ENCODE data around the gene KPNA2.
"Not testable (repeated sequence)": the region's sequence is repeated elsewhere in the genome, so short reads cannot be mapped to it uniquely, and the experiment has no call there.

Gene KPNA2

DNA sequence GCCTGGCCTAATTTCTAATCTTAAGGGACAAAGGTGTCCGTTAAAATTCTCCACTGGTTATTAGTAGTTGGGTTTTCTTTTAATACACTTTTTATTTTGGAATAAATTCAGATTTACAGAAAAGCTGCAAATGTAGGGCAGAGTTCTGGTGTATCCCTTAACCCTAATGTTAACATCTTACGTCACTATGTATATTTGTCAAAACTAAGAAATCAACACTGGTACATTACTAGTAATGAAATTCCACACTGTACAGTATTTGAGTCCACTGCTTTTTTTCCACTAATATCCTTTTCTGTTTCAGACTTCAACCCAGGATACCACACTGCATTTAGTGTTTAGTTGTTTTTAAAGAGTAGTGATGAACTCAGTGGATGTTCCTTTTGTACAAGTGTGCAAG is 18.7 kb upstream of the KPNA2 start:
- no peaks in the 10 kb centered on the region for H3K9me3 ChIP-seq
- intact Hi-C loops (cut with DNase I; ENCODE audit: low total_unique reads), result no loop called here
- no peak for DNase-seq
- H3K27ac ChIP-seq, result no peak overlapping the region
- H3K4me1 ChIP-seq, result peaks cover 0 to 6% (median 3%) of the 10 kb centered on the region in 4 donors
- H3K4me3 ChIP-seq, result no peak overlapping the region
- TF ChIP-seq, protein P1, sequence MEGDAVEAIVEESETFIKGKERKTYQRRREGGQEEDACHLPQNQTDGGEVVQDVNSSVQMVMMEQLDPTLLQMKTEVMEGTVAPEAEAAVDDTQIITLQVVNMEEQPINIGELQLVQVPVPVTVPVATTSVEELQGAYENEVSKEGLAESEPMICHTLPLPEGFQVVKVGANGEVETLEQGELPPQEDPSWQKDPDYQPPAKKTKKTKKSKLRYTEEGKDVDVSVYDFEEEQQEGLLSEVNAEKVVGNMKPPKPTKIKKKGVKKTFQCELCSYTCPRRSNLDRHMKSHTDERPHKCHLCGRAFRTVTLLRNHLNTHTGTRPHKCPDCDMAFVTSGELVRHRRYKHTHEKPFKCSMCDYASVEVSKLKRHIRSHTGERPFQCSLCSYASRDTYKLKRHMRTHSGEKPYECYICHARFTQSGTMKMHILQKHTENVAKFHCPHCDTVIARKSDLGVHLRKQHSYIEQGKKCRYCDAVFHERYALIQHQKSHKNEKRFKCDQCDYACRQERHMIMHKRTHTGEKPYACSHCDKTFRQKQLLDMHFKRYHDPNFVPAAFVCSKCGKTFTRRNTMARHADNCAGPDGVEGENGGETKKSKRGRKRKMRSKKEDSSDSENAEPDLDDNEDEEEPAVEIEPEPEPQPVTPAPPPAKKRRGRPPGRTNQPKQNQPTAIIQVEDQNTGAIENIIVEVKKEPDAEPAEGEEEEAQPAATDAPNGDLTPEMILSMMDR (IDR thresholded peaks at IDR 0.05), result no peak
- H3K36me3 ChIP-seq, result no peaks in the 10 kb centered on the region
- H3K27me3 ChIP-seq, result no peaks in the 10 kb centered on the region

DNA sequence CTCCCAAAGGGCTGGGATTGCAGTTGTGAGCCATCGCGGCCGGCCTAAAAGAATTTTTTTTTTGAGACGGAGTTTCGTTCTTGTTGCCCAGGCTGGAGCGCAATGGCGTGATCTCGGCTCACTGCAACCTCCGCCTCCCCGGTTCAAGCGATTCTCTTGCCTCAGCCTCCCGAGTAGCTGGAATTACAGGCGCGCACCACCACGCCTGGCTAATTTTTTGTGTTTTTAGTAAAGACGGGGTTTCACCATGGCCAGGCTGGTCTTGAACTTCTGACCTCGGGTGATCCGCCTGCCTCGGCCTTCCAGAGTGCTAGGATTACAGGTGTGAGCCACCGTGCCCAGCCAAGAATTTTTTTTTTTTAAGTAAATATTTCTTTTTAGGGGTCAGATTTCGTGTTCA is 17.0 kb upstream of the KPNA2 start:
- not testable (repeated sequence) for H3K9me3 ChIP-seq, H3K4me3 ChIP-seq, H3K36me3 ChIP-seq, H3K4me1 ChIP-seq, H3K27me3 ChIP-seq, DNase-seq, H3K27ac ChIP-seq
- intact Hi-C loops (cut with DNase I; ENCODE audit: low total_unique reads), result loop anchor here (2.0 kb wide), 1 partner anchor 24 kb away; no protein-coding TSS in a partner anchor

DNA sequence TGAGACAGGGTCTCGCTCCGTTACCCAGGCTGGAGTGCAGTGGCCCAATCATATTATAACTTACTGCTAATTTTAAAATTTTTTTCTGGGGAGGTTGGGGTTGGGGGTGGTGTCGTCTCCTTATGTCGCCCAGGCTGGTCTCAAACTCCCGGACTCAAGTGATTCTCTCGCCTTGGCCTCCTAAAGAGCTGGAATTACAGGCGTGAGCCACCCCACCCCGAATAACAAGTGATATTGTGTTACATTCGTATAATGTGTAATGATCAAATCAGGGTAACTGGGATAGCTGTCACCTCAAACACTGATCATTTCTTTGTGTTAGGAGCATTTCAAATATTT is 16.2 kb upstream of the KPNA2 start:
- Histone ChIP-seq H3K27me3 (no peaks in the 10 kb centered on the region), H3K27ac (peak overlapping the region; percentile 84 to 89), H3K9me3 (no peaks in the 10 kb centered on the region), H3K4me3 (peak overlapping the region; percentile 64), H3K4me1 (peaks cover 0 to 6% (median 3%) of the 10 kb centered on the region in 4 donors), H3K36me3 (no peaks in the 10 kb centered on the region)
- intact Hi-C loops (cut with DNase I; ENCODE audit: low total_unique reads), result loop anchor here (2.0 kb wide), 1 partner anchor 25 kb away; no protein-coding TSS in a partner anchor
- no peak for DNase-seq
- TF ChIP-seq, protein P1 (IDR thresholded peaks at IDR 0.05), result no peak

DNA sequence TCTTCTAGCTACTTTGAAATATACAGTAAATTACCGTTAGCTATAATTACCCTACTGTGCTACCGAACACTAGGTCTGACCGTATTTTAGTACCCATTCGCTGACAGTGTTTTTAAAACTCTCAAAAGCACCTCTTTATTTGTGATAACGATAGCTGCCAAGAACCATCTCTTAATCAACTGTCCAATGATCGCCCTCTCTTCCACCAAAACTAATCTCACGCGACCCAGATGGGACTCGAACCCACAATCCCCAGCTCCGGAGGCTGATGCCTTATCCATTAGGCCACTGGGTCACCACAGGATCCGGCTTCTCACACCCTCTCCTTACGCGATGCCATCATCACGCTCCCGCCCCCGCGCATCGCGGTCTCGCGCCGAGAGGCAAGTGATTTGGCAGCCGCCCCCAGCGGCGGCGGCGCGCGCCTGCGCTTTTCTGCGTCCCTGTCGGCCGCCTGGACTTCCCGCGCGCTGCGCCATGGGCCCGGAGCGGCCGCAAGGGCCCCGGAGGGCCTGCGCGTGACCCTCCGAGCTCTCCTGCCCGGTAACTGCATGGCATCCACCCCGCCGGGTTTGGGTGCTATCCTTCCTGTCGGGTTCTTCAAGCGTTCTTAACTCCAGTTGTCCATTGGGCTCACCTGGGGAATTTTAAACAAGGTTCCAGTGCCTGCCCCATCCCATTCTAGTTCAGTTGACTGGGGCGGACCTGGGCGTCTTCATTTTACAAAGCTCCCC is 15.7 kb upstream of the KPNA2 start:
- Histone ChIP-seq H3K9me3 (no peaks in the 10 kb centered on the region), H3K27ac (peak overlapping the region; percentile 84 to 89), H3K4me1 (peaks cover 0 to 6% (median 3%) of the 10 kb centered on the region in 4 donors), H3K36me3 (no peaks in the 10 kb centered on the region), H3K4me3 (peak overlapping the region; percentile 64), H3K27me3 (no peaks in the 10 kb centered on the region)
- intact Hi-C loops (cut with DNase I; ENCODE audit: low total_unique reads), result loop anchor here (2.0 kb wide), 1 partner anchor 25 kb away; no protein-coding TSS in a partner anchor
- peak; percentile 95 to 98 for DNase-seq
- TF ChIP-seq, protein P1 (IDR thresholded peaks at IDR 0.05), result peak; percentile 54 to 71

DNA sequence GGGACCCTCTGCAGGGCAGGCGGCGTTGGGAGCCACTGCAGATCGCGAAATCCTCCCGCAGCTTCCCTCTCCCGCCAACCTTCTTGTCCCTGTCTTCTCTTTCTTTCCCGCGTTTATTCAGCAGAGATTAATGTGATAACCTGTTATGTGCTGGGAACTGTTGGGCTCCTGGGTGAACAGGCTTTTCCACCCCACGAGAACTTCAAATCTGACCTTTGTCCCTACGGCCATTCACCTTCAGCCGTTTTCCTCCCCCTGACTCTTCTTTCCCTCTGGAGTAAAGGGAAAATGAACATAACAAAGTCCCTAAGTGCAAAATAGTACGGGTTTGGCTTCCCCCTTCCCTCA is 15.2 kb upstream of the KPNA2 start:
- Histone ChIP-seq H3K4me3 (peak overlapping the region; percentile 64), H3K4me1 (peaks cover 0 to 6% (median 3%) of the 10 kb centered on the region in 4 donors), H3K27me3 (no peaks in the 10 kb centered on the region), H3K27ac (peak overlapping the region; percentile 84 to 89), H3K36me3 (no peaks in the 10 kb centered on the region), H3K9me3 (no peaks in the 10 kb centered on the region)
- intact Hi-C loops (cut with DNase I; ENCODE audit: low total_unique reads), result no loop called here
- TF ChIP-seq, protein P1 (IDR thresholded peaks at IDR 0.05), result no peak
- DNase-seq, result no peak

DNA sequence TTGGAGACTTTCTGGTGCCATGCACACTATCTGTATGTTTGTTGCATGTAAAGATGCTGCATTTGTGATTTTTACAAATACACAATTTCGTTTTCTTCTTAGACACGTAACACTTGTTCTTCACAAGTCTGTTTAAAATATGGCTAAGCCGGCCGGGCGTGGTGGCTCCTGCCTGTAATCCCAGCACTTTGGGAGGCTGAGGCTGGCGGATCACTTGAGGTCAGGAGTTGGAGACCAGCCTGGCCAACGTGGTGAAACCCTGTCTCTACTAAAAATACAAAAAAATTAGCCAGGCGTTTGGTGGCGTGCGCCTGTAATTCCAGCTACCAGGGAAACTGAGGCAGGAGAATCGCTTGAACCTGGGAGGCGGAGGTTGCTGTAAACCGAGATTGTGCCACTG is 14.7 kb upstream of the KPNA2 start:
- H3K9me3 ChIP-seq; H3K4me1 ChIP-seq; H3K27me3 ChIP-seq; DNase-seq; H3K36me3 ChIP-seq; intact Hi-C loops (cut with DNase I; ENCODE audit: low total_unique reads): not testable (repeated sequence)
- Histone ChIP-seq H3K27ac (peak overlapping the region; percentile 84 to 89), H3K4me3 (peak overlapping the region; percentile 64)
